Peyer's patch (tissue), 4 donors: ENCODE data around the gene RPL38.

Experiments
- POLR2A ChIP-seq, 2 donors: fragments of 450-650 bp; IDR thresholded peaks; one replicate each; pipeline ENCODE4 v1.5.1; 2017; ENCODE audit warnings: antibody characterized with exemption in 2 of 2, mild to moderate bottlenecking in 2 of 2, moderate library complexity in 2 of 2
- TF ChIP-seq, protein P1 (sequence below), 6 experiments: fragments of 450-650 bp in 4 of 6; fragments of 200-600 bp in 2 of 6; sonication (generic) in 1 of 6; IDR thresholded peaks; one replicate each; pipeline ENCODE4 v1.5.1; 2017 to 2019; ENCODE audit warnings: antibody characterized with exemption in 6 of 6, mild to moderate bottlenecking in 3 of 6, moderate library complexity in 1 of 6

GRCh38 chr17:74202938-74203337 is 540 bp upstream of the RPL38 start:
- TF ChIP-seq, protein P1, sequence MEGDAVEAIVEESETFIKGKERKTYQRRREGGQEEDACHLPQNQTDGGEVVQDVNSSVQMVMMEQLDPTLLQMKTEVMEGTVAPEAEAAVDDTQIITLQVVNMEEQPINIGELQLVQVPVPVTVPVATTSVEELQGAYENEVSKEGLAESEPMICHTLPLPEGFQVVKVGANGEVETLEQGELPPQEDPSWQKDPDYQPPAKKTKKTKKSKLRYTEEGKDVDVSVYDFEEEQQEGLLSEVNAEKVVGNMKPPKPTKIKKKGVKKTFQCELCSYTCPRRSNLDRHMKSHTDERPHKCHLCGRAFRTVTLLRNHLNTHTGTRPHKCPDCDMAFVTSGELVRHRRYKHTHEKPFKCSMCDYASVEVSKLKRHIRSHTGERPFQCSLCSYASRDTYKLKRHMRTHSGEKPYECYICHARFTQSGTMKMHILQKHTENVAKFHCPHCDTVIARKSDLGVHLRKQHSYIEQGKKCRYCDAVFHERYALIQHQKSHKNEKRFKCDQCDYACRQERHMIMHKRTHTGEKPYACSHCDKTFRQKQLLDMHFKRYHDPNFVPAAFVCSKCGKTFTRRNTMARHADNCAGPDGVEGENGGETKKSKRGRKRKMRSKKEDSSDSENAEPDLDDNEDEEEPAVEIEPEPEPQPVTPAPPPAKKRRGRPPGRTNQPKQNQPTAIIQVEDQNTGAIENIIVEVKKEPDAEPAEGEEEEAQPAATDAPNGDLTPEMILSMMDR (IDR thresholded peaks at IDR 0.05), result no peak
- no peak for TF ChIP-seq POLR2A (IDR thresholded peaks at IDR 0.05)
